OCI-M1 (cell line): ENCODE results near the gene ACVRL1.

ENCODE experiments used
- DNase-seq: peaks from one replicate; lab custom pipeline; 2025; lab: John Stamatoyannopoulos, UW

Gene ACVRL1

DNA sequence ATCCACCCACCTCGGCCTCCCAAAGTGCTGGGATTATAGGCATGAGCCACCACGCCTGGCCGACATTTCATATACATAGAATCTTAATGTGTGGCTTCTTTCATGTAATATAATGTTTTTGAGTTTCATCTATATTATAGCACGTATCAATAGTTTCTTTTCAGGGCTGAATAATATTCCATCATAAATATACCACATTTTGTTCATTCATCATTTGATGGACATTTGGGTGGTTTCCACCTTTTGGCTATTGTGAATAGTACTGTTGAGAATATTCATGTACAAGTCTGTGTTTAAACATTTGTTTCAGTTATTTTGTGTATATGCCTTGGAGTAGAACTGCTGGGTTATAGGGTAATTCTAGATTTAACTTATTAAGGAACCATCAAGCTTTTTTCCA is 56.2 kb downstream of the ACVRL1 start:
- no peak for DNase-seq

DNA sequence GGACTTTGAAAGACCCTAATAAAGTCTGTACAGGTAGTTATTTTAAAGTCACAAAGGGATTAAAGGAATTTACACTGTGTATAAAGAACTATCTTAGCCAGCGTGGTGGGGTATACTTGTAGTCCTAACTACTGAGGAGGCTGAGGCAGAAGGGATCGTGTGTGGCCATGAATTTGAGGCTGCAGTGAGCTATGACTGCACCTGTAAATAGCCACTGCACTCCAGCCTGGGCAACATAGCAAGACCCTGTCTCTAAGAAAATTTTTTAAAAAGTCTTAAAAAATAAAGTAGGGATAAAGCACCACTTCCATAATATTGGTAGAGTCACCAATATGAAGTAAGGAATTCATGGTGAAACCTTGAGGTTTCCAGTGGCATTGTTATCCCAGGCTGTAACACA is 62.3 kb downstream of the ACVRL1 start:
- no peak for DNase-seq

DNA sequence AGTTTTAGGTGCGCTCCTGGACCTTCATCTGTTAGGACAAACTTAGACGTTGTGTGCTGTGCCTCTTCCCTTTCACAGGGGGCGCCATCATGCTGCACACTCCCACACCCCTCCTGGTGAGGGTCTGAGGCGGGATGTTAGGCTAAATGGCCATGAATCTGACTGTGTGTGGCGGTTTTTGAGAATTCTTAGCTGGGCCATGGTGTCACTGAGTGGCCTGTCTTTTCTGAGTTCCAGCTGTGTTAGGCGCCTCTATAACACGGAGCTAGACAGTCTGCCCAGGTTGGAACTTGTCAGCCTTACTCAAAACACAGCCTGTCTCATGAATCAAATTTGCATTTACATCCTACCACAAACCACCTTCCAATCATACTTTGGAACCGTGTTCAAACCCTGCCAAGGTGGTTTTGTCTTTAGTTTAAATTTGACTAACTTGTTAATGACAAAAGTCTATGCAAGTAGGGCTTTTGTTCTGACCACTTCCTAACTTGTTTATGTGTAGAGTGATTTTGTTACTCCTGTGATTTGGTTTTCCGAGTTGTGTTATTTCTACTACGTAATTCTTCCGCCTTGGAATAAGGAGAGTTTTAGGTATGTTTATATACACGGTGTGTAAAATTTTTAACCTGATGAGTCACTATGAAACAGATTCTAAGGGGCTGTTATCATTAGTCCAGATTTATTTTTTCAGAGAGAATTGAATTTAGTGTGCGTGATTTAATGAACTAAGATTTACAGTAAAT is 63.8 kb downstream of the ACVRL1 start:
- DNase-seq: peak; percentile 28

- no peak for DNase-seq
Measured at GRCh38 chr12:51971679-51972421, 64.5 kb downstream of the ACVRL1 start.

DNA sequence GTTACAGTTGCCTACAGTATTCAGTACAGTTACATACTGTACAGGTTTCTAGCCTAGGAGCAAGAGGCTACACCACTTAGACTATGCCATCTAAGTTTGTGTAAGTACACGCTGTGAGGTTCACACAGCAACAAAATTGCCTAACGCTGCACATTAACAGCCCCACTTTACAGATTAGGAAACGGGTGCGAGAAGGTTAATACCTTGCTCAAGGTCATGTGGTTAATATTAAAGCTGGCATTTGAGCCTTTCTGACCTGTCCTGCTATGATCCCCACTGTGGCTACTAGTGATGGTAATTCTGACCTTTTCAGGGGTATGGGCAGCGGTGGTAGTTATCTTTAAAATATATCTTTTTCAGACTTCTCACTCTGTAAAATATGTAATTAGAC is 65.1 kb downstream of the ACVRL1 start:
- DNase-seq: peak; percentile 60

DNA sequence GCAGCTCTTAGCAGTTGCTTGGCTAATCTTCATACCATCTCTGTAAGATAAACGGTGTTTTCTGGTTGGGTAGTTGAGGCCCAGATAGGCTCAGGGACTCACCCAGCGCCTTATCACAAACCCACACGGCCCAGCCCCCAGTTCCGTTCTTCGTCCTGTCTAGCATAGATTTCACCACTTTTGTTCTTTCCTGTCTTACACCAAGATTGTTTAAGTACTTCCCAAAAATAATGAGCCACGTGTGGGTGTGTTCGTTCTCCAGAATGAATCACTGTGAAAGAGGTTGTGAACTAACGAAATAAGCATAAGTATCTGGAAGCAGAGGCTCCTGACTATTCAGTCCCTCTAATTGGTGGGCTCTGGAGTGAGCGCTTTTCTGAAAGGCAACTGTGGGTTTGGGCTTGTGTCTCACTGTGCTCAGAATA is 65.6 kb downstream of the ACVRL1 start:
- DNase-seq: peak; percentile 94
